Transverse colon (tissue), 4 donors: ENCODE data around the gene LGI4.
A peak's percentile ranks its signal among the peaks of the same experiment; 100 is the strongest.

ENCODE experiments used
- EP300 ChIP-seq: sonication (generic); formaldehyde crosslinking; IDR thresholded peaks from one replicate; pipeline ENCODE4 v1.6.1; 2017; ENCODE audit warnings: antibody characterized with exemption, low read depth
- POLR2A ChIP-seq: fragments of 450-650 bp; IDR thresholded peaks from one replicate; pipeline ENCODE4 v1.6.1; 2016; ENCODE audit warnings: antibody characterized with exemption, mild to moderate bottlenecking, moderate library complexity
- POLR2AphosphoS5 ChIP-seq, 3 donors: sonication (generic); formaldehyde crosslinking; IDR thresholded peaks; one replicate each; pipeline ENCODE4 v1.6.1; 2016; ENCODE audit warnings: antibody characterized with exemption in 3 of 3
- TF ChIP-seq, protein P1 (sequence below), 5 experiments: fragments of 200-600 bp in 3 of 5; fragments of 450-650 bp in 2 of 5; sonication (generic) in 3 of 5; IDR thresholded peaks; 1 replicate in 2 of 5; 2 replicates in 3 of 5; pipeline ENCODE4 v1.5.1; 2016 to 2017; ENCODE audit warnings: antibody characterized with exemption in 5 of 5, inconsistent platforms in 3 of 5, mild to moderate bottlenecking in 2 of 5, moderate library complexity in 1 of 5

DNA sequence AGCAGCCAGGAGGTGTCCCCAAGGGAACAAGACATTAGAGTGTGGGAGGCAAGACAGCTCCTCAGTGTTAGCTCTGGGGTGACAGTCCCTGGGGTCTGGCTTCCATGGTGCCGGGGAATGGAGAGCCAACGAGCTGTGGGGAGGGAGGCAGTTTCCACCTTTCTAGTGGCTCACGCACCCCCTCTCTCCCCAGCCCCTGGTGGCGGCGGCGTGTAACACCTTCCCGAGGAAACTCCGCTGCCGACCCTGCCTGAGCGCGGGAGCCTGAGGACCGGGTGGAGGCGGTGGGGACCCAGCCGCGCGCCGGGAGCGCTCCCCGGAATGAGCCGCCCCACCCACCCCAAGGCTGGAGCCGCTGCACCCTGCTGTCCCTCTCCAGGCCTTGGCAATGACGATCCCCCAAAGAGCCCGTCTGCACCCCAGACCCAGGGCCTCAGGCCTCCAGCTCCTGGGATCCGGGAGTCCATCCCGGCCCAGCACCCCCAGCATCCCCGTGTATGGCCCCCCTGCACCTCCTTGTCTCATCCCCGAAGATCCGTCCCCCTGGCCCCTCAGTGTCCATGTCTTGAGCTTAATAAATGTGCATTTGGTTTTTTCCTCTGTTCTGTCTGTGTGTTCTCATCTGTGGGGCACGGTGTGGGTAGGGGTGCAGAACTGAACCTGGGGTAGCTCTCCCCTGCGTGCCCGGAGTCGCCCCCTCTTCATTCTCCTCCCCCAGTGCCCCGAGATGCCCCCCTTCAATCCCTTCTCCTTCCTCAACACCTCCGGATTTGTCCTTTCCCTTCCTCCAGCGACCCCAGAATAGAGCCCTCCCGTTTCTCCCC is 19.1 kb upstream of the LGI4 start:
- TF ChIP-seq, protein P1, sequence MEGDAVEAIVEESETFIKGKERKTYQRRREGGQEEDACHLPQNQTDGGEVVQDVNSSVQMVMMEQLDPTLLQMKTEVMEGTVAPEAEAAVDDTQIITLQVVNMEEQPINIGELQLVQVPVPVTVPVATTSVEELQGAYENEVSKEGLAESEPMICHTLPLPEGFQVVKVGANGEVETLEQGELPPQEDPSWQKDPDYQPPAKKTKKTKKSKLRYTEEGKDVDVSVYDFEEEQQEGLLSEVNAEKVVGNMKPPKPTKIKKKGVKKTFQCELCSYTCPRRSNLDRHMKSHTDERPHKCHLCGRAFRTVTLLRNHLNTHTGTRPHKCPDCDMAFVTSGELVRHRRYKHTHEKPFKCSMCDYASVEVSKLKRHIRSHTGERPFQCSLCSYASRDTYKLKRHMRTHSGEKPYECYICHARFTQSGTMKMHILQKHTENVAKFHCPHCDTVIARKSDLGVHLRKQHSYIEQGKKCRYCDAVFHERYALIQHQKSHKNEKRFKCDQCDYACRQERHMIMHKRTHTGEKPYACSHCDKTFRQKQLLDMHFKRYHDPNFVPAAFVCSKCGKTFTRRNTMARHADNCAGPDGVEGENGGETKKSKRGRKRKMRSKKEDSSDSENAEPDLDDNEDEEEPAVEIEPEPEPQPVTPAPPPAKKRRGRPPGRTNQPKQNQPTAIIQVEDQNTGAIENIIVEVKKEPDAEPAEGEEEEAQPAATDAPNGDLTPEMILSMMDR (IDR thresholded peaks at IDR 0.05) = peak; percentile 40 to 54 (median 47)
- TF ChIP-seq POLR2A = no peak
- TF ChIP-seq POLR2AphosphoS5 (IDR thresholded peaks at IDR 0.05) = no peak
- no peak for TF ChIP-seq EP300
